Measurements from ENCODE around the gene KDM3B.

The KDM3B gene

GRCh38 chr5:138410996-138411640 is 58.6 kb downstream of the KDM3B start:
- DNase-seq, result peak in 1 of 2 donors; percentile 10

GRCh38 chr5:138418444-138418843 is 66.0 kb downstream of the KDM3B start:
- DNase-seq, result no peak

- no peak for DNase-seq
Measured at GRCh38 chr5:138425079-138425478, 72.6 kb downstream of the KDM3B start.

- no peak for DNase-seq
Measured at GRCh38 chr5:138435943-138436342, 83.5 kb downstream of the KDM3B start.

GRCh38 chr5:138438003-138438723 is 85.7 kb downstream of the KDM3B start:
- DNase-seq, result no peak

- peak; percentile 59 to 69 for DNase-seq
Measured at GRCh38 chr5:138438724-138439476, 86.4 kb downstream of the KDM3B start, which contains the start of gene REEP2. TSS of gene REEP2 (plus strand) at chr5:138439057. CDS start at chr5:138439209, 152 bp downstream.

GRCh38 chr5:138439477-138440158 is 87.1 kb downstream of the KDM3B start:
- DNase-seq, result no peak

GRCh38 chr5:138440159-138441073 is 87.9 kb downstream of the KDM3B start:
- no peak for DNase-seq

- DNase-seq, result no peak
Measured at GRCh38 chr5:138441221-138441620, 88.7 kb downstream of the KDM3B start.

- DNase-seq, result no peak
Measured at GRCh38 chr5:138444078-138444773, 91.7 kb downstream of the KDM3B start.

GRCh38 chr5:138444774-138445546 is 92.5 kb downstream of the KDM3B start:
- no peak for DNase-seq

GRCh38 chr5:138445547-138446271 is 93.2 kb downstream of the KDM3B start:
- no peak for DNase-seq

GRCh38 chr5:138448070-138448469 is 95.6 kb downstream of the KDM3B start:
- no peak for DNase-seq

GRCh38 chr5:138448481-138449398 is 96.3 kb downstream of the KDM3B start:
- DNase-seq, result no peak

- DNase-seq, result peak; percentile 76 to 82
Measured at GRCh38 chr5:138449501-138450239, 97.2 kb downstream of the KDM3B start.

- no peak for DNase-seq
Measured at GRCh38 chr5:138450971-138451370, 98.5 kb downstream of the KDM3B start.

GRCh38 chr5:138452720-138453119 is 100.2 kb downstream of the KDM3B start:
- DNase-seq, result no peak

- DNase-seq, result no peak
Measured at GRCh38 chr5:138453590-138453989, 101.1 kb downstream of the KDM3B start.
